HG02798 (cell line): ENCODE data around the gene TAOK1.

Experiments used
- ATAC-seq: cut with Tn5 transposase; IDR thresholded peaks from one replicate; pipeline ENCODE4 v1.9.1; 2021; ENCODE audit warnings: mild to moderate bottlenecking; ENCODE audit not compliant: unreplicated experiment, poor library complexity

The TAOK1 gene

DNA sequence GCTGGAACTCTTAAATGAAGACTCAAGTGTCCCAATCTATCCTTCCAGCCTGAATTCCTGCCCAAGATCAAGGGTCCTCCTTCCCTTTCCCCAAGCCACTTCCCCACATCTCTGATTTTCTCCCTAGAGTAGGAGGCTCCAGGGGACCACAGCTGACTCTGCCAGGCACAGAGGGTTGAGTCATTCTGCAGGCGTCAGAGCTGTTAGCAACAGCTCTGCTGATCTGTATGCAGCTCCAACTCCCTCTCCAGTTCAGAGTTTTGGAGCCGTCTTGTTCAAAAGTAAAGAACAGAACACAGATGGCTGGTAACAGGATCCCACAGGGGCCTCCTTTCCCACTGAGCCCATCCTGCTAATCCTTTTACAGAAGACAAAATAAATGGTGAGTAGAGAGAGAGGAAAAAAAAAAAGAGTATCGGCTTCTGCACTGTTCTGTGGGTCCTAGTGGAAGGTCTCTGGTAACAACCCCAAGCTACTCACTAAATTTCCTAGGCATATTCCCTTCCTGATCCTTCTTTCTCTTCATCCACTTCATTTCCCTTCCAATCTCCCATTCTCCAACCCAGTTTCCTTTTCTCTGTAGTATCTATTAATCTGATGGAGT is 13.4 kb upstream of the TAOK1 start:
- ATAC-seq, result no peak

DNA sequence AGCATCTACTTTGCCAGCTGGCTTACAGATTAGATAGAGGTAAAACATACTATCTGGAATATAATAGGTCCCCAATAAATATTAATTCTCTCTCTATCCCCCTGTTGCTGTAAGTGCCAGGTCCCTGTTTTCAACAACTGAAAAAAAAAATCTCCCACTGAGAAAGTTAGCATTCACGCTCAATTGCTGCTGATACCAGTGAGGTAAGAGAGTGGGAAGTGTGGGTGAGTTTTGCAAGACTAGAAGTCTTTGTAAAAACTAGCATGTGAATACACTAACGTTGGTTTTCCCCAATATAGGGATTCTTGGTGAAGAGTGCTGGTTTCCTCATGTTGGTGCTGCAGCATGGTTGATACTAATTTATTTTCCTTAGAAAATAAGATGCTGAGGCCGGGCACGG is 11.7 kb upstream of the TAOK1 start:
- no peak for ATAC-seq

DNA sequence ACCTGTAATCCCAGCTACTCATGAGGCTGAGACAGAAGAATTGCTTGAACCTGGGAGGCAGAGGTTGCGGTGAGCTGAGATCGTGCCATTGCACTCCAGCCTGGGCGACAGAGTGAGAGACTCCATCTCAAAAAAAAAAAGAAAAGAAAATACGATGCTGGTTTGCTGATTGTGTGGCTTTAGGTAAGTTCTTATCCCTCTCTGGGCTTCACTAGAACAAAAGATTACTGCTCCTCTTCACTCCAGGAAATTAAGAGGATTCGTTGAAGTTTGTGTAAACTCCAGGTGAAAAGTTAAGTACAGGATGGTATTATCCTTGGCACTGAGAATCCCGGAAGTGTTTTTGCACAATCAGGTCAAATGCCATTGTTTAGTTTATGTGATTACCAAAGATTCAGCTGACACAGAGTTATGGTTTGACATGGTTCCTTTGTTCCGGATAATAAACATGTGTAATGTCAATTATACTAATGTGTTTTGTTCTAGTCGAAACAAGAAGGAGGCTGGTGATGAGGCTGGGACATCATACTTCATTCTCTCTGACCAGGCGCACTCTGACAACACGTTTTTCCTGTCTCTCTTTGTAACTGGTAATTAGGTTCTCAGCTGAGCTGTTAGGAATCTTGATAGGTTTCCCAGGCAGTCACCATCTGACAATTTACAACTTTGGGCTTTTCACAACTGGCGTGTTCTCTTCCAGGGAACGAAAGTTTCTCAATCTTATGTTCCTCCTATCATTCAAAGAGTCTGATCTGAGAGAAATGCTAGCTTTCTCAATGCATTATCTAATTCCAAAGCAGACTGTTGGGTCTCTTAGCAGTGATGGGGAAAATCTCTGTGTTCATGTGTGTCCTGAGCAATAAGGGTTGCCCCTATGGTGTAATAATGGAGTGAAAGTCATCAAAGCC is 10.8 kb upstream of the TAOK1 start:
- no peak for ATAC-seq

DNA sequence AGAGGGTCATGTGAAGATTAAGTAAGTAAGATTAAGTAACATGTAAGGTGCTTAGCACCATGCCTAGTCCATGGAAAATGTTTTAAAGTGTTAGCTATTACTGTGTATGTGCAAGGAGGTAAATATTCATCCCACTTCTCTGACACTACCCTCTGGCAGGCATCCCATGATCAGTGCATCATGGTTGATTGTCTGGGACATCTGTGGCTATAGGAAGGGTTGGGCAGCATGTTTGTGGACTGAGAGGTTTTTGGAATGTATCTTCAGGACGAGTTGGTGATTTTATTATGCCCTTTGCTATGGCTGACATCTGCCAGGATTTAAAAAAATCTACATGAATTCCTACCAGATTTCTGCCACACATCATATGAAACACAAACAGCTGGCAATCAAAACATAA is 6.5 kb upstream of the TAOK1 start:
- ATAC-seq, result no peak

DNA sequence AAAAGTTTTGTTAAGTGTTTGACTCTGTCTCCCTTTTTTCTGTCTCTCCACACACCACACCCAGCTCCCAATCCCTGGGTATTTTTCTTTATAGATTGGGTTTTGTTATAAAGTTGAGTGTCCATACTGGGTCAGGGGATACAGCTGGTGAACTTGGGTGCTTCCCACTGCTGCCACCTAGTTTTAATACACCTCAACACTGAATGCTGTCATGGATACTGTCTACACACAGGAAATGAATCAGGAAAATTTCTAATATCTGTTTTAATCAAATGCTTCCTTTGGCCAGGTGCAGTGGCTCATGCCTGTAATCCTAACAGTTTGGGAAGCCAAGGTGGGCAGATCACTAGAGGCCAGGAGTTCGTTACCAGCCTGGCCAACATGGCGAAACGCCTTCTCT is 5.3 kb upstream of the TAOK1 start:
- no peak for ATAC-seq

DNA sequence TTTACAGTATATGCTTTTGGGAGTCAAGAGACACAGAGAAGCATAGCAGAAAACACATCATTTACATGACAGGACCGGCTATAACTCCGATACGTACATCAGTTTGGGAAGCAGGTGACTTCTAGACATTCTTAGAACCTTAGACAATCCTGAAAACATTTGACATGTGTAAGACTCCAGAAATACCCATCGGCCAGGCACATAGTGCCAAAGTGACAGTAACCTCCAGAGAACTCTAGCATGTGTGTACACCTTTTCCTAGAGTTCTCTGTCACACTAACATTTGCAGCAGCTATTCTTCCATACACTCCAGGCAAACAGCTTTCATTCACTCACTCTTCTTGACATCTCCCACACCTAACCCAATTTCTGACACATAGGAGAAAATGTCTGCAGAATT is 3.4 kb upstream of the TAOK1 start:
- no peak for ATAC-seq

DNA sequence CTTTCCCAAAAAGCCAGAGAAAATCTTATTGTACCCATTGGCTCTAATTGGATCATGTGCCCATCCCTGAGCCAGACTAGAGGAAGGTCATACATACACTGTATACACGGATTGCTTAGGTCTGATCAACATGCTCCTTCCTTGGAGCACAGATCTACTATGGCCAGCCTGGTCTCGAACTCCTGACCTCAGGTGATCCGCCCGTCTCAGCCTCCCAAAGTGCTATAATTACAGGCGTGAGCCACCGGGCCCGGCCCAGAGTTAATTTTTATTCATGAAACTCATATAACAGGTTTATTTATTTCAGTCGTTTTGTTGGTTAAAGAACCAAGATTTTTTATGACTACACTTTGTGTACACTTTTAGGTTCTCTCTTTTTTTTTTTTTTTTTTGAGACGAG is 1.2 kb upstream of the TAOK1 start:
- ATAC-seq, result no peak

DNA sequence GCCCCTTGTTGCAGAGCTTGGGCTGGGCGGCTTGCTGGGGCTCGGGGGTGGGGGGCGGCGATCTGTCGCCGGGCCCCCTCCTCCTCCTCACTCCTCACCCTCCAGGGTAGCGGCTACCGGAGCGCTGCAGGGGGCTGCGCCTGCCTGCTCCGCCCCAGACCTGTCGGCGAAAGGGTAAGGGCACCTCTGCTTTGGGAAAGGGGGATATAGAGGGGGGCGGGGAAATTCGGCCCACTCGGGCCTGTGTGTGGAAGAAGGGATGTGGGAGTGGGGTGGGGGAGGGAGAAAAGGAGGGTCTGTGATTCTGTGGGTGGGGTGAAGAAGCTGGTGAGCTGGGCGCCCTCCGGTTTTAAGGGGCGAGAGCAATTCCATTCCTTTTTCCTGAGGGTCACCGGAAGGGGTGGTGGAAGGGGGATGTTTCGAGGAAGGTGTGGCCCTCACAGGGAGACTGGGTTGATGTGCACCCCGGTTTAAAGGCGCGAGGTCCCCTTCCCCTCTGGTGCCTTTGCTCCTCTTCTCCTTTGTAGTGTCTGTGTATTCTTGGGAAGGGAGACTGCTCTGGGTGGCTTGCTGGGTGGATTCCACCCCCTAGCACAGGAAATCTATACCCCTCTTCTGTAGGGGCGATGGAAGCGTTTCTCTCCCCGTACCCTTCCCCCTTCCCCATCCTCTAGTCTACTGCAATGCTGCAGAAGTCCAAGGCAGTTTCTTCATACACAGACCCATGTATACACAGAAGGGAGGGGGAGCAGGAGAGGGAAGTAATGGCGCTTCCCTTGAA is 878 bp downstream of the TAOK1 start:
- peak; percentile 13 for ATAC-seq

DNA sequence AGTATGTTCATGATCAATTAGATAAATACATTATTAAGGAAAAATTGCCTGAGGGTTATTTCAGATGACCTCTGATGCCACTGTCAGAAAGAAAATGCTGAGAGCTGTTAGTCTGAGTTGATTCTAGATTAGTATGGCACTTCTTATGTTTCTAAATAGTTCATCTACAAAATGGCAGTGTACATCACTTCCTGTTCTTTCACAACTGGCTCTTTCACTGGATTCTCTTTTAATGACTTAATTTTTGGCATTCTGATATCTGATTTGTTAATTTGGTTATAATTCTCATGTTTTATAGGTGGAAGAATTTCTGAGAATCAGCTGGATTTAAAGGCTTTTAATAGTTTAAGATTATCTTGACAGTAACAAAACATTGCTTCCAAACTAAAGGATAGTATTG is 3.3 kb downstream of the TAOK1 start:
- ATAC-seq, result no peak

DNA sequence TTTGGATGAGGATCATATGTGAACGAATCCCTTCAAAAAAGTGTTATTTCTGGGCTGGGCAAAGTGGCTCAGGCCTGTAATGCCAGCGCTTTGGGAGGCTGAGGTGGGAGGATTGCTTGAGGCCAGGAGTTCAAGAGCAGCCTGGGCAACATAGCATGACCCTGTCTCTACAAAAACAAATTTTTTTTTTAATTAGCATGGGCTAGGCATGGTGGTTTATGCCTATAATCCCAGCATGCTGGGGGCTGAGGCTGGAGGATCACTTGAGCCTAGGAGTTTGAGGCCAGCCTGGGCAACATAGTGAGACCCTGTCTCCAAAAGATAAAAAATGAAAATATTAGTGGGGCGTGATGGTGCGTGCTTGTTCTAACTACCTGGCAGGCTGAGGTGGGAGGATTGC is 4.6 kb downstream of the TAOK1 start:
- ATAC-seq, result no peak

DNA sequence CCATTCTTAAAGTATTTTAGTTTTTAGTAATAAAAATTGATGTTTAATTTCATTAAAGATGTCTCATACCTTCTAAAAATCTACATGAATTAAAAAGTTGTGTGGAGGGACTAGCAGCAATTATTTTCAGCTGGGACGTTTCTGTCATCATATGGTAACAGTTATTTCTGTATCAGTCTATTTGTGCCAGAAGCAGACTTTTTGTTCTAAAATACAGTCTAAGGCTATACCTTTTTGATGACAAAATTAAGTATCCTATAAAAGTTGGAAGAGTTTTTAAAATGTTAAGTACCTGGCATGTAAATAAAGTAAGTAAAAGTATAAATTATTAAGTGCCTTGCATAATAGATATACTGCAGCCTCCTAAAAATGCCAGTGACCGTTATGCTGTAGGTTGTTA is 5.9 kb downstream of the TAOK1 start:
- no peak for ATAC-seq

DNA sequence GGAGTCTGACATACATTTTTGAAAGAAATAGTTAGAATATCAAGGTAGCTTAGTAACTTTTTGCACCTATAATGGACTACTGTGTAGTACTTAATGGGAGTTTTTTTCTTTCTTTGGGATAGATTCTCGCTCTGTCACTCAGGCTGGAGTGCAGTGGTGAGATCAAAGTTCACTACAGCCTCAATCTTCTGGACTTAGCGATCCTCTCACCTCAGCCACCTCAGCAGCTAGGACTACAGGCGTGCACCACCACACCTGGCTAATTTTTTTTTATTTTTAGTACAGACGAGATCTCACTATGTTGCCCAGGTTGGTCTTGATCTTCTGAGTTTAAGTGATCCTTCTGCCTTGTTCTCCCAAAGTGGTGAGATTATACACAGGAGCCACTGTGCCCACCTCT is 9.5 kb downstream of the TAOK1 start:
- no peak for ATAC-seq

DNA sequence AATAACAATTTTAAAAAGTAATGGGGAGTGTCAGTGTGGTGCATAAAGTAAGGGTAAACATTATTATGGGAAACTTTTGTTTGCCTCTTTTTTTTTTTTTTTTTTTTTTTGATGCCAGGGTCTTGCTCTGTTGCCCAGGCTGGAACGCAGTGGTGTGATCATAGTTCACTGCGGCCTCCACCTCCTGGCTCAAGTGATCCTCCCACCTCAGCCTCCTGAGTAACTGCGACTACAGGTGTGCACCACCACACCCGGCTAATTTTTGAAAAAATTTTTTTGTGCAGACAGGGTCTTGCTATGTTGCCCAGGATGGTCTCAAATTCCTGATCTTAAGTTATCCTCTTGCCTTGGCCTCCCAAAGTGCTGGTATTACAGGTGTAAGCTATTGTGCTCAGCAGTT is 10.7 kb downstream of the TAOK1 start:
- ATAC-seq, result no peak

DNA sequence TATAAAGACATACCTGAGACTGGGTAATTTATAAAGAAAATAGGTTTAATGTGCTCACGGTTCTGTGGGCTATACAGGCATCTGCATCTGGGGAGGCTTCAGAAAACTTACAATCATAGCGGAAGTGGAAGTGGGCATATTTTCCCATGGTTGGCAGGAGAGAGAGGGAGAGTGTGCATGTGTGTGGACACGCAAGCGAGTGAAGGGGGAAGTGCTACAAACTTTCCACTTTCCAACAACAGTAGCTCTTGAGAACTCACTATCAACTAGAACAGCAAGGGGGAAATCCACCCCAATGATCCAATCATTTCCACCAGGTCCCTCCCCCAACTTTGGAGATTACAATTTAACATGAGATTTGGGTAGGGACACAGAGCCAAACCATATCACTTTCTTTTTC is 11.1 kb downstream of the TAOK1 start:
- no peak for ATAC-seq

DNA sequence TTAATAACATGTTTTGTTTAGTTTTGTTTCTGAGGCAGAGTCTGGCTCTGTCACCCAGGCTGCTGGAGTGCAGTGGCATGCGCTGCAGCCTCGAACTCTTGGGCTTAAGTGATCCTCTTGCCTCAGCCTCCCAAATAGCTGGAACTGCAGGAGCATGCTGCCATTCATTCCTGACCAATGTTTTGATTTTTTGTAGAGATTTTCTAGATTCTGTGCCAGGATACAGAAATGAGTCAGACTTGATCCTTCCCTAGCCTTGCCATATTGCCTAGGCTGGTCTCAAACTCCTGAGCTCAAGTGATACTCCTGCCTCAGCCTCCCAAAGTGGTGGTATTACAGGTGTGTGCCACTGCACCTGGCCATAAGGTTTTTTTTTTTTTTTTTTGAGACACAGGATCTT is 17.7 kb downstream of the TAOK1 start:
- ATAC-seq, result no peak

DNA sequence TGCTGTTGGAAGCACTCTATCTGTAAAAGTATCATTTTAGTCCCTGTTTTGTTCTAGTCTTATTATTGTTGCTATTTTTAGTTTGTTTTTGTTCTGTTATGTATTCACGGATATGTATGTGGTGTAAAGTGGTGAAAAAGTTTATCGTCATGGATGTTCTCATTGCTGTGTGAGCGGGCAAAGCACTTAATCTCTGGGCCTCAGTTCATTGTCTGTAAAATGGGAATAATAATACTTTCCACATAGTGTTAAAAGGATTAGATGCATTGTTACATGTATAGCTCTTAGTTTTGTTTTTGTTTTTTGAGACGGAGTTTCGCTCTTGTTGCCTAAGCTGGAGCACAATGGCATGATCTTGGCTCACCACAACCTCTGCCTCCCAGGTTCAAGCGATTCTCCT is 19.8 kb downstream of the TAOK1 start:
- ATAC-seq, result no peak

DNA sequence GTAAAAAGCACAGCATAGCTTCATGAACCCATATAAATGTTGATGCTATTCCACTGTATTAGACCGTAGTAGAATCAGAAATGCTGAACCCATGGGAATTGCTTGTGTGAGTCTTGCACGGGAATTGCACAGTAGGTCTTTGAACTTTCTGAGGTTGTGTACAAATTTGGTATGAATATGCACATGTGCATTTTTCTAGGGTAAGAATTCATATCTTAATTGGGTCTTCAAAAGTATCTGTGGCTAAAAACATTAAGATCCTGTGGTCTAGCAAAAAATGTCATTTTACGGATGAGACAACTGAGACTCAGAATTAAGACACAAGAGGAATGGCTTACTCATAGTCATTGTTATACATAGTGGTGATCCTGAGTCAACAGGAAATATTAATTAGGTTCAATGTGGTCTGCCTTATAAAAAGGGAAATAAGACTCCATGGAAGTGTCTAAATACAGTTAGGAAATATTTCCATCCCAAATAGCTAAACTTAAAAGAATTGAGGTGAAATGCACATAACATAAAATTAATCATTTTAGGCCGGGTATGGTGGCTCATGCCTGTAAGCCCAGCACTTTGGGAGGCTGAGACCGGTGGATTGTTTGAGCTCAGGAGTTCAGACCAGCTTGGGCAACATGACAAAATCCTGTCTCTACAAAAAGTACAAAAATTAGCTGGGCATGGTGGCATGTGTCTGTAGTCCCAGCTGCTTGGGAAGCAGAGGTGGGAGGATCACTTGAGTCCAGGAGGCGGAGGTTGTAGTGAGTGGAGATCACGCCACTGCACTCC is 22.8 kb downstream of the TAOK1 start:
- no peak for ATAC-seq

DNA sequence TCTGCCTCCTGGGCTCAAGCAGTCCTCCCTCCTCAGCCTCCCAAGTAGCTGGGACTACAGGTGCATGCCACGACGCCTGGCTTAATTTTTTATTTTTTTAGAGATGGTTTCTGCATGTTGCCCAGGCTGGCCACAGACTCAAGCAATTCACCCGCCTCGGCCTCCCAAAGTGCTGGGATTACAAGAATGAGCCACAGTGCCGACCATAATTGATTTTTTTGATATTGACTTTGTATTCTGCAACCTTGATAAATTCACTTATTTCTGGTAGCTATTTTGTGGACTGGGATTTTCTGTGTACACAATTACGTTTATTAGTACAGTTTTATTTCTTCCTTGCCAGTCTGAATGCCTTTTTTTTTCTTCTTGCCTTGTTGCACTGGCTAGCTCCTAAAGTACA is 30.0 kb downstream of the TAOK1 start:
- no peak for ATAC-seq

DNA sequence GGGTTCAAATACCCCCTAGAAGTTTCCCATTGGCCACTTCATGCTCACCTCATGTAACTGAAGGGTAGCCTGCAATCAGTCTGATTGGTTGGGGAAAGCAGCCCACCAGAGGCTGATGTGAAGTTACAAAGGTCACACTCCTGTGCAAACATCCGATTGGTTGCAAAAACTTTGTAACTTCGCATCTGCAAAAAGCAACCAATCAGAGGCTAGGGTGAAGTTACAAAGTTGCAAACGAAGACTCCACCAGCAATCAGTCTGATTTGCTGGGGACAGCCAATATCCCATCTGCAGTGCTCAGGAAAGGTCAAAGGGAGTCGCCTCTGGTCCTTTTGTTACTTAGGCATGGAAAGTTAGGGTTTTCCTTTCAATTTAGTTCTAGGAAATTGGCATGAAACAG is 40.1 kb downstream of the TAOK1 start:
- ATAC-seq, result no peak

DNA sequence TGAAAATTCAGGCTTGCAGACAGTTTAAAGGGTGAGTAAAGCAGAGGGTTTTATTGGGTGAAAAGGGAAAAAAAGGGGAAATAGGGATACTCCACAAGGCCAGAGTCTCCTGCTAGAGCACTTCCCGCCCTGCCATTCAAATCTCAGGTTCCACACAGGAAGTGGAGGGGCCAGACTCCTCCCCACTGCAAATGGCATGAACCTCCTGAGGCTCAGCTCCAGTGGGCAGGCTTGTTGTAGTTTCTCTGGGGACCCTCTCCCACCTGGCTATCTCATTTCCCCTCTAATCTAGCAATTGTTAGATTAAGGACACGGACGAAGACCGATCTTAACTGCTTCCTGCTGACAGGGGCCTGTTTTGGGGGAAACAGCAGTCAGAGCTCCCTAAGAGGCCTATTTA is 43.4 kb downstream of the TAOK1 start:
- ATAC-seq, result no peak

DNA sequence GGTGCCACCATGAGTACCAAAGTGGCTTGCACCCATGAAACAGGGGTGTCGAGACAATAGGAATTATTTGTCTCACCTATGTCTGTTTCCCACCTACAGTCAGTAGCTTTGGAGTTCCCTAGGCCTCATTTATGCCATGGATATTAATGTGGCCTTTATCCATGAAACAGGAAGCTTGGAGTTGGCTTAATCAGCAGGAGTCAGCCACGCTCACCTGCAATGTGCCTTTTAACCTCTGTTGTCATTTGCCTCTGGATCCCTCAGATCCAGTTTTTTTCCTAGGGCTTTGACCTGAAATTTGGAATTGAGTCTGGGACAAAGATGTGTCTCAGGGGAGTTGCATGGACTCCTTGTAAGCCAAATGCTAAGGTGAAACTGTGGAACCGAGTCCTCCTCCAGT is 44.4 kb downstream of the TAOK1 start:
- no peak for ATAC-seq
